Peyer's patch (tissue), 4 donors: ENCODE data around the gene SLU7. TPM values are rescaled to one million over a fixed set of nuclear protein-coding genes. Genes with fewer than 3 reads are reported as not detected.

Source experiments
- DNase-seq, 3 donors: peaks; one replicate each; pipeline ENCODE4 v3.0.0-alpha.2; 2017 to 2019
- H3K27ac ChIP-seq, 4 donors: fragments of 200-600 bp; sonication (generic); one replicate each; pipeline ENCODE4 v1.5.1; 2016 to 2019
- H3K27me3 ChIP-seq, 2 donors: fragments of 200-600 bp; sonication (generic); one replicate each; pipeline ENCODE4 v1.5.1; 2019
- H3K36me3 ChIP-seq, 3 donors: fragments of 200-600 bp; sonication (generic); one replicate each; pipeline ENCODE4 v1.5.1; 2016 to 2019
- H3K4me1 ChIP-seq, 4 donors: fragments of 200-600 bp; sonication (generic); one replicate each; pipeline ENCODE4 v1.5.1; 2016 to 2019
- H3K4me3 ChIP-seq, 4 donors: fragments of 200-600 bp; sonication (generic); 1 replicate in 3 of 4; 2 replicates in 1 of 4; pipeline ENCODE4 v1.5.1; 2016 to 2019; ENCODE audit warnings: mild to moderate bottlenecking in 1 of 4
- H3K9me3 ChIP-seq, 4 donors: fragments of 200-600 bp; sonication (generic); one replicate each; pipeline ENCODE4 v1.5.1; 2016 to 2019; ENCODE audit warnings: mild to moderate bottlenecking in 1 of 4
- CTCF ChIP-seq, 6 experiments: fragments of 450-650 bp in 4 of 6; fragments of 200-600 bp in 2 of 6; sonication (generic) in 1 of 6; IDR thresholded peaks; one replicate each; pipeline ENCODE4 v1.5.1; 2017 to 2019; ENCODE audit warnings: antibody characterized with exemption in 6 of 6, mild to moderate bottlenecking in 3 of 6, moderate library complexity in 1 of 6
- POLR2A ChIP-seq, 2 donors: fragments of 450-650 bp; IDR thresholded peaks; one replicate each; pipeline ENCODE4 v1.5.1; 2017; ENCODE audit warnings: antibody characterized with exemption in 2 of 2, mild to moderate bottlenecking in 2 of 2, moderate library complexity in 2 of 2
- total RNA-seq, 4 donors: library from RNA; depleted of rRNA; stranded (reverse); fragments of >200 nt; gene quantifications; one replicate each; pipeline ENCODE4 v1.1.0, GENCODE V29; 2016

Gene SLU7
- total RNA-seq, 4 donors from 2014 or later: 45.5 to 94.9 (median 61.1) TPM

GRCh38 chr5:160398806-160399205 lies 20.1 kb downstream of the SLU7 start:
- Histone ChIP-seq H3K4me3 (peak overlapping the region in 2 of 4 donors; percentile 64 to 71), H3K4me1 (peaks cover 0 to 18% (median 4%) of the 10 kb centered on the region in 4 donors), H3K27ac (no peak overlapping the region), H3K36me3 (peaks cover 0 to 25% (median 0%) of the 10 kb centered on the region in 3 donors), H3K27me3 (no peaks in the 10 kb centered on the region), H3K9me3 (no peaks in the 10 kb centered on the region)
- DNase-seq: no peak
- TF ChIP-seq CTCF (IDR thresholded peaks at IDR 0.05) (no peak), POLR2A (IDR thresholded peaks at IDR 0.05) (no peak)

- Histone ChIP-seq H3K4me1 (peaks cover 0 to 18% (median 4%) of the 10 kb centered on the region in 4 donors), H3K4me3 (no peak overlapping the region), H3K27me3 (no peaks in the 10 kb centered on the region), H3K27ac (no peak overlapping the region), H3K9me3 (no peaks in the 10 kb centered on the region), H3K36me3 (peaks cover 0 to 12% (median 0%) of the 10 kb centered on the region in 3 donors)
- no peak for DNase-seq
- TF ChIP-seq POLR2A (IDR thresholded peaks at IDR 0.05): no peak
- no peak for TF ChIP-seq CTCF (IDR thresholded peaks at IDR 0.05)
These were observed 21.4 kb downstream of the SLU7 start for GRCh38 chr5:160397492-160397891.

GRCh38 chr5:160395111-160395510 lies 23.8 kb downstream of the SLU7 start:
- H3K9me3 ChIP-seq: no peaks in the 10 kb centered on the region
- no peak overlapping the region for H3K4me3 ChIP-seq
- peaks cover 0 to 12% (median 4%) of the 10 kb centered on the region in 4 donors for H3K4me1 ChIP-seq
- no peak for TF ChIP-seq POLR2A (IDR thresholded peaks at IDR 0.05)
- TF ChIP-seq CTCF (IDR thresholded peaks at IDR 0.05): no peak
- no peak overlapping the region for H3K27ac ChIP-seq
- DNase-seq: no peak
- no peaks in the 10 kb centered on the region for H3K36me3 ChIP-seq
- H3K27me3 ChIP-seq: no peaks in the 10 kb centered on the region

GRCh38 chr5:160390787-160391696 lies 27.8 kb downstream of the SLU7 start:
- H3K4me1 ChIP-seq: no peaks in the 10 kb centered on the region
- H3K4me3 ChIP-seq: no peak overlapping the region
- no peak overlapping the region for H3K27ac ChIP-seq
- no peak for TF ChIP-seq POLR2A (IDR thresholded peaks at IDR 0.05)
- TF ChIP-seq CTCF (IDR thresholded peaks at IDR 0.05): peak in 4 of 6 experiments; percentile 39 to 69 (median 58)
- H3K9me3 ChIP-seq: peaks cover 0 to 5% (median 0%) of the 10 kb centered on the region in 4 donors
- H3K27me3 ChIP-seq: no peaks in the 10 kb centered on the region
- DNase-seq: no peak
- H3K36me3 ChIP-seq: no peaks in the 10 kb centered on the region

- H3K4me3 ChIP-seq: no peak overlapping the region
- H3K9me3 ChIP-seq: peaks cover 0 to 5% (median 0%) of the 10 kb centered on the region in 4 donors
- no peaks in the 10 kb centered on the region for H3K4me1 ChIP-seq
- H3K27me3 ChIP-seq: no peaks in the 10 kb centered on the region
- H3K27ac ChIP-seq: no peak overlapping the region
- H3K36me3 ChIP-seq: no peaks in the 10 kb centered on the region
- no peak for TF ChIP-seq CTCF (IDR thresholded peaks at IDR 0.05)
- no peak for TF ChIP-seq POLR2A (IDR thresholded peaks at IDR 0.05)
- no peak for DNase-seq
These were observed 31.4 kb downstream of the SLU7 start for GRCh38 chr5:160387445-160387844.
